HG02623 (cell line): ENCODE results near the gene PGC.
A peak's percentile ranks its signal among the peaks of the same experiment; 100 is the strongest.

Source experiments
- ATAC-seq: cut with Tn5 transposase; IDR thresholded peaks from one replicate; pipeline ENCODE4 v1.9.1; 2021; ENCODE audit warnings: moderate library complexity; ENCODE audit not compliant: unreplicated experiment

The PGC gene

DNA sequence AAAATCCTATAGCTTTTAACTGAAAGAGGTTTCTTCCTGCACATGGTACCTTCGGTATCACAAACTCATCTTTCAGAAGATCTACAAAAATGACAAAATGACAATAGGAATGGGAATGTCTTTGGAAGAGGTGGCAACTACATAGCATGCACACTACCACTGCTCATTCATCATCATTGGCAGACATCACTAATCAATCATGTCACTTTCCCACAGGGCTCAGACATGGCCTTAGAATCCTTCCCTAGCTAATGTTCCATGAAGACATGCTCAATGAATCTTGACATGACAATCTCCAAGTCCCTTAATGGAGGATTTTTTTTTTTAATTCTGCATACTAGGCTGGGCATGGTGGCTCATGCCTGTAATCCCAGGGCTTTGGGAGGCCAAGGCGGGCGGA lies 3.2 kb upstream of the PGC start:
- no peak for ATAC-seq

DNA sequence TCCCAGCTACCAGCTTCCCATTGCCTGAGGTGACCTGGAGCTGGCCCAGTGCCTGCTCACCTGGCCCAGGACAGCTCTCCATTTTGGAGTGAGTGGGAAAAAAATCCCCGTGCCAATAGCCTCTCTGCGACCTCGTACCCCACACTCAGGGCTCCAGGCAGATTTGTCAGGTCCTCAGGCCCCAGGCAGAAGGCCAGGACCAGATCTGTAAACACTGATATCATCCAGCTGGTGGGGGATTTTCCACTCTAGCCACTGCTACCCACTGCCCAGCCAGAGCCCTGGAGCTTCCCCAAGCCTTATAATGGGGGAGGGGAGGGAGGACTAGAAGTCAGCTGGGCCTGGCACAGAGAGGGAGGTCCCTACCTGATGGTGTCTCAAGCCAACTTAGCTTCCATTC lies 1.3 kb upstream of the PGC start:
- no peak for ATAC-seq

DNA sequence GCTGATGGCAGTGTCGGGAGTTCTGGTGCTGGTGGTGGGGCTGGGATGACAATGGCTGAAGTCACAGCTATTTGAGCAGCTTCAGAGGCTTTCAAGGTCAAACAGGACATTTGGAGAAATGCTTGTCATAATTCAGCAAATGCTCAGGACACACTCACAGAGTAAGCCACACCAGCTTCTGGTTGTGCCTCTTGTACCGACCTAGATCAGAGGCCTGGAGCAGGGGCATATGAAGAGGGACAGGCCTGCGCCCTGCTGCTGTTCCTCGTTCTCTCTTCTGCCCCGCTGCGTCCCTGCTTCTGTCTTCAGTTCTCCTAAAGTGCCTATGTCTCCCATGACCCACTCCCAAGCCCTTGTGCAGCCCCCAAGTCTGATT lies 893 bp upstream of the PGC start:
- no peak for ATAC-seq

DNA sequence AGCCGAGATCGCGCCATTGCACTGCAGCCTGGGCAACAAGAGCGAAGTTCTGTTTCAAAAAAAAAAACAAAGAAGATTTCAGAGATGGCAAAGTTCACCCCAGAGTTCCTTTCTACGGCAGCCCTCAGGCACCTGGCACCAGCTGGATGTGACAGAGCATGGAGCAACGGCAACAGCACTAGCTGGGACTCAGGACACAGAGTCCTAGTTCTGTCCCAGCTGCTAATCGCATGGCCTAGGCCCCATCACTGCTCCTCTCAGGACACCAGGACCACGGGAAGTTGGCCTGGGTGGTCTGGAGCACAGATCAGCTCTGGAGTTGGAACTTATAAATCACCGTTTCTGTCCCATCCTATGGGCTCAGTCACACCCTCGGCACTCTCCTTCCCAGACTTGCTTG lies 1.1 kb downstream of the PGC start:
- ATAC-seq: no peak

DNA sequence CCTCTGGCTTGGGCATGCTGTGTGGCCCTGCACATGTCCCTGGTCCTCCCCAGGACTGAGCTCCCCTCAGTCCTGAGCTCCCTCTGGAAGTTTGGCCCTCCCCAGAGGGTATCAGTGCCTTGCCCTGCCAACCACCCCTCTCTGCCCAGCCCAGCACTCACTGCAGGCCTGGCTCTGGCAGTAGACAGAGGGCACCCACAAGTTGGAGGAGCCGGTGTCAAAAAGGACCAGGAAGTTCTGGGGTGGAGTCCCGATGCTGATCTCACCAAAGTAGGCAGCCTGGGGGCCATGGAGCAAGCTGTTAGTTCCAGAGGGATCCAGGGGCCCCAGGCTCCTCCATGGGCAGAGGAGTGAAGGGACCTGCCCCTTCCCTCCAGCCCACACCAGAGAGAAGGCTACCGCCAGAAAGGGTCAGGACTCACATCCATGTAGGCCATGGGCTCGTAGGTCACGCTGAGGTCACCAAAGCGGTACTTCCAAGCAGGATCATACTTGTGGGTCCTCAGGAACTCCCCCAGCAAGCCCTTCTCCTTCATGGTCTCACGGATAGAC lies 2.9 kb downstream of the PGC start:
- ATAC-seq: no peak

DNA sequence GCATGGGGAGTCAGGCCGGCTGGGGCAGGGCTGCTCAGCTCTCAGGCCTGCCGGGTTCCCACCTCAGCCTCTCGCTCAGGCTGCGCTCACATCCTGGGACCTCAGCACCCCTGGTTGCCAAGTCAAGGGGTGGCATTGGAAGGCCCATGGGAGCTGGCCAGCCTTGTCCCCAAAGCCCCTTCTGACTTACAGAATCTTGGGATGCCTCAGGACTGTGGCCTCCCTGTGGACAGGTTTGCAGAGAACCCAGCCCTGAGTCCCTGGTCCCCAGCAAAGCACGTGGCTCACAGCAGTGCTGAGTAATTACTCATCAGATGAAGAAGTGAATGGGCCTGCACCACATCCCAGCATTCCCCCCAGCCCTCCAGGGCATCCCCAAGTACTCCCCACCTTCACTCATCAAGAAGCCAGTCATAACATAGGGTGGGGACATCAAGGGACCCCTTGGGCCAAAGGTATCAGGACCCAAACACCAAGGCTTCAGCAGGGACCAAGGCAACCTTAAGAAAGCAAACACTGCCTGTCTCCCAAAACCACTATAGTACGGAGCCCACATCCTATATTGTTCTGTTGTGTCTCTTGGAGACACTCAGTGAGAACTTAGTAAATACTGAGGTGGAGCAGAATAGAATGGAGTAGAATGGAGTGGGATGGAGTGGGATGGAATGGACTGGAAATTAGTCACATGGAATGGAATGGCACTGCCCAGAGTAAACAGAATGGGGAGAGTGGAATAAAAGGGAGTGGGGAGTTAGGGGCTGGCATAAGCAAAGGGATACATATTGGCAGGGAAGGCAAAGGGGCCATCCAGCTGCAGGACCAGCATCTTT lies 3.6 kb downstream of the PGC start:
- ATAC-seq: no peak

DNA sequence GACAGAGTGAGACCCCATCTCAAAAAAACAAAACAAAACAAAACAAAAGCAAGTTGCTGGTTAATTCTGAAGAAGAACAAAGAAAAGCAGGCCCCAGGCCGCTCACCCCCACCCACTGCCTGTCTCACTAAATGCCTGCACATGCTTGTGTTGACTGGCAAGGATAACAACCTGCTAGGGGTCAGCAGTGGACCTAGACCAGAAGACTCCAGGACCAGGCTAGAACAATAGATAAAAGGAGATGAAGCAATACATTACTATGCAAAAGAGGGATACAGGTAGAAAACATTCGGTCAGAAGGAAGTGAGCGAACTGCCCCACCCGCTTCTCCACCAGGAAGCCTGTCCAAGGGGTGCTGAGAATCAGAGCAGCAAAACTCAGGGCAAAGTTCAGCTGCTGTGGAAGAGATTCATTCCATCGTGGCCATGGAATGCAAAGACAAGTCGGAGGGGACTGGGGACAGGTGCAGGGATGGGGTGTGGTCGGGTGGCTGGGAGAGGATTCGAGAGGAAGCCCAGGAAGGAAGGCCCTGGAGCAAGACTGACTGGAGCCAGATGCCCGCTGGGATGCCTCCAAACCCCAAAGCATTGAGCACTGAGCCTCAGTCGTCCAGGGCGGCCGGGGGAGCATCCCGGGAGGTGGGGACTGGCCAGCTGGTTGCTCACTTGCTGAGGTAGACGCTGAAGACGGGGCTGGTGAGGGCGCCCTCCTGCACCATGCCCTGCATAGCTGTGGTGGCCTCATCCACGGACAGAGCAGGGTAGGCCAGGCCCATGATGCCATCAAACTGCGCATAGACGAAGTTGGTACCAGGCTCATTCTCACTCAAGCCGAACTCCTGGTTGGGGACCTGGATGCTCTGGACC lies 5.3 kb downstream of the PGC start:
- no peak for ATAC-seq

DNA sequence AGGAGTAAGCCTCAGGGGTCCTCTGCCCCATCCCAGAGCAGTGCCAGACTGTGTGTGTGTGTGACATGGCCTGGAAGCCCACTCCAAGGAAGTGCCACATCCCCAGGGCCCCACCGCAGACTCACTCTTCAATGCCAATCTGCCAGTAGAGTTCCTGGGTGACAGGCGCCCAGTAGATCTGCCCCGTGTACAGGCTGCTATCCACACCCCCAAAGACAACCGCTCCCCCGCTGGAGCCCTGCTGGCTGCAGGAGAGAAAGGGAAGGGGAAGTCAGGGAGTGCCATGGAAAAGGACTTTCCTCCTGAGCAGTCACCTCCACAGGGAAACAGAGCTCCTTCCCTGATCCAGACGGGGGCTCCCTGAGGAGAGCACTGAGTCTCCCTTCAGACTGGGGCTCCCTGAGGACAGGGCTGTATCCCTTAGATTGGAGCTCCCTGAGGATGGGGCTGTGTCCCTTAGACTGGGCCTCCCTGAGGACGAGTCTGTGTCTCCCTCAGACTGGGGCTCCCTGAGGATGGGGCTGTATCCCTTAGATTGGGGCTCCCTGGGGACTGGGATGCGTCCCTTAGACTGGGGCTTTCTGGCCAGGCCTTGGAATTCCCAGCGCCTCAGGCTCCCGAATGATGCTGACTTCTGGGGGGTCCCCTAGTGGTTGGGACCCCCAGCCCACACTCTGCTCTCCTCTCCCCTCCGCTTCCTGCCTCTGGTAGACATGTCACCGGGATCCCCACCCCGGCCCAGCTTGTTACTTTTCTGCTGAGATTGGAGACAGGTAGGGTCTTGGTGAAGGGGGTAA lies 6.6 kb downstream of the PGC start:
- ATAC-seq: no peak

DNA sequence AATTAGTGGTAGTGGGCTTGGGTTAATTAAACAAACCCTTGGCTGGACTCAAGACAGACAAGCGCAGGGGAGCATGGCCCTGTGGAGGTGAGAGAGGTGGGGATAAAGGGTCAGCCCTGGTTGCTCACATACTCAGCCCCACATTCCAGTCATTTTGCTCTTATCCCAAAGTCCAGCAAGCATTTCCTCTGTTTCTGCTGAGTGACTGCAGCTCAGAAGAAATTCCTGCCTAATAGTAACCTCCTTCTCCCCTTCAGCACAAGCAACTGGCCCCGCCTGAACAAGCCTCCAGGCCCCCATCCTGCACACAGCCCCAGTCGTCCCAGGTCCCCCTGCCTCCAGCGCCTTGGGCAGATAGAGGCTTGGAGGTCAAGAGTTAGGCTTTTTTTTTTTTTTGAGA lies 8.2 kb downstream of the PGC start:
- no peak for ATAC-seq

DNA sequence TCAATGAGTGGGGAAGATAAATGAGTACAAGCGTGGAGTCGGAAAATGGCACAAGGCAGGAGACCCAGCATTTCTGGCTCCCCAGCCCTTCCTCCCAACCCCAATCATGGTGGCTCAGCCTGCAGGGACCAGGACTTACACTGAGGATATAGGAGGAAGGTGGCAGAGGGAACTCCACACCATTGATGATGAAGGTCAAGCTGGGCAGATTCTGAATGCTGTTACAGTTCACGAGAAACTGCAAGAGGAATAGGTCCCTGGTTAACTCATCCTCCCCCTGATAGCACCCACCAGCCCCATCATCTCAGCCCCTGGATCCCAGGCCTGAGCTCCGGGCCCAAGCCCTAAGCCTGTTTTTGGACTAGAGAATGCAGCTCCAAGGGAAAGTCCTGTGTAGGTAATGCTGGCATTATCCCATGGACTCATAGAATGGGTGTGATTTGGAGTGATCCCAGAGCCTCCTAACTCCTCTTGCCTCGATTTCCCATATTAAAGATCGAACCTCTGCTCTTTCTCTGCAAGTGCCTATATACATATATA lies 9.5 kb downstream of the PGC start:
- ATAC-seq: no peak

DNA sequence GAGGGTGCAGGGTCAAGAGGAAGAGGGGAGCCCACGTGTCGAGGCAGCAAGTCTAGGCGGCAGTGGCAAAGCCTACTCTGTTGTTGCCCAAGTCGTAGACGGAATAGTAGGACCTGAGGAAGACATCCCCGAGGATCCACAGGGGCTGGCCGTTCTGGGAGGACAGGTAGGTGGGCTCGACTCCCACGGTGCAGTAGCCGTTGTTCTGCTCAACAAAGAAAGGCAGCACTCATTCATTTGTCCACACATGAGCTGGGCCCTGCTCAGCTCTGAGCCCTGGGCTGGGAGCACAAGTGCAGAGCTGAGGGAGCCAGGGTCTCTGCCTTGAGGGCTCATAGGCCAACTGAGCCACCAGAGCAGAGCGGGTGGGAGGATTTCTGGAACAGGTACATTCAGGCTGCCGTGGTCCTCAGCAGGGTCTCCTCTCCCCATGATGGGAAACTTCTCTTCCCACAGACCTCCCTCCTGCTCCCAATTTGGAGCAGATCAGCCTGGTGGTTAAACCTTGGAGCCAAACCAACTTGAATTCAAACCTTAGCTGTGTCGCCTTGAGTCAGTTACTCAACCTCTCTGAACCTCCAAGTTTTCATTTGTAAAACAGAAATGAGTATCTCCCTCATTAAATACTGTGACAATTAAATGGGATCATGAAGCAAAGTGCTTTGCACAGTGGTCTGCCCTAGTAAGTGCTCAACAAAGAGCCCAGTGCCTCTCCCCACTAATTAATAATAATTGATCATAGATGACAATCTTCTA lies 10.2 kb downstream of the PGC start:
- ATAC-seq: no peak

DNA sequence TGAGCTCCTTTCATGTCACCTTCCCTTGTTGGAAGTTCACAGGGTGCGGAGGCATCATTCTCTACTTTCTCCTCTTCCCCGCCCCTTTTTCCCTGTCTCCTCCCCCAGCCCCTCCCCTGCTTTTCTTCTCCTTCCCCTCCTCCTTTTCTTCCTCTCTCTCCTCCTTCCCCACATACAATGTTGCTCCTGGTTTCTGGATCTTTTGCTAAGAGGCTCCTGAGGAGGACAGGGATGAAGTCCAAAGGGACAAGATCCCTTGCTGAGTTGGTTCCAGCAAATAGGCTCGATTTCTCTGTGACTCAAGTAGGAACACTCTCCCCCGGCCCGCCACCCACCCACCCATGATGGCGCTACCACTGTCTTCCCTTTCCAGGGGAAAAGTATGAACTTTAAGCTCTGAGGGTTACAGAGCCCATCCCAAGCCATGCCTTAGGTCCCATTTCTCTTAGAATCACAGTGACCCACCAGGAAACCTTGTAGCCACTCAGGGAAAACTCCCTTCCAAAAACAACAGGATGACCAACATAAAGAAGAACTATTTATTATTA lies 10.9 kb downstream of the PGC start:
- no peak for ATAC-seq

DNA sequence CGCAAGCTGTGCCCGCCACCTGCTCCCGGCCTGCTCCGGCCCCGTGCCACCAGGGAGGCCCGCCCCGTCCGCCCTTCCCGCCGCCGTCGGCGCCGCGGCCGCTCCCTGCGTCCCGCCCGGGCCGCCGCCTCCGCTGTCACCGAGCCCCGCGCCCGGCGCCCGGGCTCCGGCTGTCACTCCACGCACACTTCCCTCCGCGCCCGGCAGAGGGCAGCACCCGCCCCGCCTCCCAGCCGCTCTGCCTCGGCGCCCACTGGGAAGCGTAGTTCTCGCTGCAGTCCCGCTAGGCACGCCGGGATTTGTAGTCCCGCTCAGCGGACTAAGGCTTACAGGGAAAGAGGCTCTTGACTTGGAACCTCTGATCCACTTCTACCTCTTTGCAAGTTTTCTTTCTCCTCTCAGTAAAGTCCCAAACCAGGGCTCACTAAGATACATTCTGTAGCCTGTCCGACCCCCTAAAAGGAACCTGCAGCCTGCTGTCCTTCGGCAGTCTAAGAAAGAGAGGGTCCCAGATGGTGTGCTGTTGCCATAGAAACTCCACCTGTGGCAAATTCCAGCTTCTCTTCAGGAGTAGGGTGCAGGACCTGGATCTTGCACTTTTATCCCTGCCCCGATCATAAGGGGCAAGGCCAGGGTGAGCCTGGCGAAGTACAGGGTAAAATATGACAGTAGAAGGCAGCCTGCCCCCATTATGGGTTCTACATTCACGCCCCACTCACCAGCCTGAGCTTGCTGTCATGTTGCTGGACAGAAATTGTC lies 11.6 kb downstream of the PGC start, which contains the start of gene TFEB:
Gene TFEB (minus strand): TSS at position 182 of the 759 bp plus-strand sequence. CDS start 44,395 bp downstream, outside the sequence.
- peak; percentile 38 for ATAC-seq

DNA sequence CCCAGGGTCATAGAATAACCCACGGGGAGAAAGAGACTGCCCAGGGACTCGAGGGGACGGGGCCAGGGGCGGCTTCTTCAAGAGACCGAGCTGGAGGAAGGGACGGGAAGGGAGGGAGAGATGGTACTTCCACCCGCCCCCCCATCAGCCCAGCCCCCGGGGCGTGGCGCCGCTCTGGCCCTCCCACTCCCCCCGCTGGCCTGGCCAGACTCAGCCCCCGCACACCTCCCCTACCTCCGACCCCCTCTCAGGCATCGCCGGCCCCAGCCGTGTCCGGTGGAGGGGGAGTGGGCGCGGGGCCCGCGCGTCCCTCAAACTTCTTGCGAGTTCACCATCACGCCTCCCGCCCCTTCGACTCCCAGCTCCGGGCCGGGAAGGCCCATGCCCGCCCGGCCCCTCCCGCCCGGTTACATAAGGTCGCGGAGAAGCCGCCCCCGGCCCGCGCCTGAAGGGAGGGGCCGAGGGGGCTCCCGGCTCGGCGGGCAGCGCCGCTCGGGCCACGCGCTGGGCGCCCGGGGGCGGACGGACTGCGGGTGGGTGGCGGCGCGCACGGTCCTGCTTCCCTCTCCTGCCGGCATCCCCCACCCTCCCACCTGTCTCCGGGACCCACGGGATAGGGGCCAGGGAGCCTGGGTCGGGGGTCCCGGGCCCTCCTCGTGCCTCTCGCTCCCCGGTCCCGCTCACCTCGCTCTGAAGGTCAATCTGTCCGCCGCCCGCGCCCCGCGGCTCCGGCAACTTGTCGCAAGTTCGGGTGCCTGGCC lies 12.4 kb downstream of the PGC start:
- ATAC-seq: peak; percentile 14

DNA sequence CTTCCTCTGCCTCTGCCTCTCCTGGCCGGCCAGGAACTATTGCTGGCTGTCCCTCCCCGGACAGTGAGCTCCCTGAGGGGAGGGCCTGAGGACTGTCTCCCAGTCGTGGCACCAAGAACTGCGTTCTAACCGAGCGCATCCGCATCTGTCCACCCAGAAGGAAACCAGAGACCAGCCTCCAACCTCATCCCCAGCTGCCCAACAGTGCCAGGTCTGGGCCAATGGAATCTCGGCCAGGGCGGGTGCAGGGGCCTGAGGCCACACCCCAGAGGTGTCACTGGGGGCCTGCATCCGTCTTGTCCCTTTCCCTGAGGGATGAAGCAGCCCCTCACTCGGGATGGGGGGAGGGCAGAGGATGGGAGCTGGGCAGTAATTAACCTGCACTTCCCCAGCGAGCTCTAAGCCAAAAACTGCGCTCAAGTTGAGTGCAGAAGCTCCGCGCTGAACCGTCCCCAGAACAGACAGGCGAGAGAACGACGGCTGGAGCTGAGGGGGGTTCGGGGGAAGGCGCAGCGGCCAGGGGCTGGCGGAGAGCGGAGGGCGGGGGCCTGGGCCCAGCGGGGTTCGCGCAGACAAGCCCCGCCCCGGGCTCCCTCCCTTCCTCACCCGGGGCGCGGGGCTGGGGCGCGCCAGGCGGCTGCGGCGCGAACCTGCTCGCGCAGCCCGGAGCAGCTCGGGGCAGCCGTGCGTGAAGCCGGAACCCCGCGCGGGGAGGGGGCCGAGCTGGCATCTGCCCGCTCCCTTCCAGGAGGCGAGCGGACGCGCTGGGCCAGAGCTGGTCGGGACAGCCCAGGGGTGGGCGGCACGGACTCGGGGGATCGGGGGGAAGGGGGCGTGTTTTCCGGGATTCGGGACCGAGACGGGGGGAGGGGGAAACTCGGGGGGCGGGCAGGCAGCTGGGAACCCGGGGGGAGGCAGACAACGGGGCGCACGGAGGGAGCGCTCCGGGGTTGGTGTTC lies 13.2 kb downstream of the PGC start:
- ATAC-seq: peak; percentile 44

DNA sequence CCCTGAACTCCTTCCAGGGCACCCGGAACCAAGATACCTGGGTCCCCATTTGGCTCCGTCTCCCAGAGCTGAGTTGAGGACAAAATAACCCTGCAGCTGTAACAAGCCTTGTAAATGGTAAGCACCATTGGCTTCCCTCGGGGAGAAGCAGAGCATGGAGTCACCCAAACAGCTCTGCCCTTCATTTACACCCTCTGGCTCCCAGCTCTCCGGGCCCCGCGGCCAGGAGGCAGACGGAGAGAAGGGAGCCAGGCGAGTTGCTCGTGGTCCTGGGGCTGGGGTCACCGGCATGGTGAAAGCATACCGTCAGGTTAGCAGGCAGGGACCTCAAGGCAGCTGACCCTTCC lies 13.9 kb downstream of the PGC start:
- ATAC-seq: no peak
